GM08714 (cell line): Measurements from ENCODE around the gene MICAL3.
"Not testable (repeated sequence)": the region's sequence is repeated elsewhere in the genome, so short reads cannot be mapped to it uniquely, and the experiment has no call there.

Experiments
- H3K4me3 ChIP-seq: fragments of 200-500 bp; sonication (Bioruptor generic); 2 replicates; pipeline ENCODE4 v1.5.1; 2014; ENCODE audit warnings: mild to moderate bottlenecking, low read length, inconsistent platforms
- ZNF274 ChIP-seq: IDR thresholded peaks from 2 replicates; pipeline ENCODE4 v1.6.1; 2012; ENCODE audit warnings: mild to moderate bottlenecking, low read depth, low read length

Gene MICAL3

GRCh38 chr22:17881366-17881765, 143.0 kb downstream of the MICAL3 start:
- no peak overlapping the region for H3K4me3 ChIP-seq

DNA sequence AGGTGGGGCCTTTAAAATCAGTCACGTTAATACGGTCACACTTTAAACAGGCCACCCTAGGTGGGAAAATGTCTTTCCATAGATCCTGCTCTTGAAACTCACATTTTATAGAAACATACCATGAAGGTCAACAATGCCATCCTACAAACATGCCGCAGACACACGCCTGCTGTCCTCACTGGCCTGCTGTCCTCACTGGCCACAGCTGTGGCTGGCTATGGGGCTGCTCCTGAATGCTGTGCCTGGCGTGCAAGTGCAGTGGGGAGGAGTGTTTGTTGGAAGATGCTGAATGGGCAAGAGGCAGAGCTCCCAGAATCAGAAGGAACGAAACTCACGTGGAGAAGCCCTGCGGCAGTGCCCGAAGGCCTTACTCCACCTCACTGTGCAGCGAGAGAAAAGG, 143.9 kb downstream of the MICAL3 start:
- H3K4me3 ChIP-seq: no peak overlapping the region
- TF ChIP-seq ZNF274: no peak

More at GRCh38 chr22:17881366-17881765, 143.0 kb downstream of the MICAL3 start:
- TF ChIP-seq ZNF274: no peak

DNA sequence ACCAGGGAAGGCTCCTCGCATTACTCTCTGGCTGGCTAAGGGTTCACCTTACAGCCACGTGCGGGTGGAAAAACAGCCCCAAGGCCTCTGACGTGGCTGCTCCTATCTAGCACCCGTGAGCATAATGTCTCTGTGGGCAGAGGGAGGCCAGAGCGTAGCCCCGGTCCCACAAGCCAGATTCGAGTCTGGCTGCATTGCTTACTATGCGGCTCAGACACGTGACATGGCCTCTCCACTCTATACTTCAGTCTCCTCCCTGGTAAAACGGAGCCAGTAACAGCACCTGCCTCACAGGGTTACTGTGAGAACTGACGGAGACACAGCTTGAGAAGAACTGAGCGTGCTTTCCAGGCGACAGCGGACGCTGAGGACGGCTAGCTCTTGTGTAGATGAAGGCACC, 144.3 kb downstream of the MICAL3 start:
- TF ChIP-seq ZNF274: no peak

DNA sequence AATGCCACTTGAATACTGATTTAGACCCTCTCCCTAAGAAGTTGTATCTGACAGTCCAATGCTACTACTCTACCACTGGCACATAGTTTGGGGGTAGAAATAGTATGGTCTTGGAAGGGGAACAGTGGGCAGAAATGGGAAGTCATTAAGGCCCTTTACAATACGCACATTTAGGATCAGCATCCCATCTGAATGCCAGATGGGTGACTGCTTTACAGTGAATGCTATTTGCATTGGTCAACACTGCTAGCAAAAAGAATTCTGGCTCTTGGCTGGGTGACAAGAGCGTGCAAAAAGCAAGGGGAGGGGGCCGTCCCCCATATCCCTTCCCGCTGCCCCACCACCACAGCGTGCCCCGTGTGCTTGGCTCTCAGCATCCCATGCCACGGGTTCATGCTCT, 145.4 kb downstream of the MICAL3 start:
- no peak for TF ChIP-seq ZNF274
- H3K4me3 ChIP-seq: no peak overlapping the region

More for the DNA sequence above, 144.3 kb downstream of the MICAL3 start:
- H3K4me3 ChIP-seq: no peak overlapping the region

DNA sequence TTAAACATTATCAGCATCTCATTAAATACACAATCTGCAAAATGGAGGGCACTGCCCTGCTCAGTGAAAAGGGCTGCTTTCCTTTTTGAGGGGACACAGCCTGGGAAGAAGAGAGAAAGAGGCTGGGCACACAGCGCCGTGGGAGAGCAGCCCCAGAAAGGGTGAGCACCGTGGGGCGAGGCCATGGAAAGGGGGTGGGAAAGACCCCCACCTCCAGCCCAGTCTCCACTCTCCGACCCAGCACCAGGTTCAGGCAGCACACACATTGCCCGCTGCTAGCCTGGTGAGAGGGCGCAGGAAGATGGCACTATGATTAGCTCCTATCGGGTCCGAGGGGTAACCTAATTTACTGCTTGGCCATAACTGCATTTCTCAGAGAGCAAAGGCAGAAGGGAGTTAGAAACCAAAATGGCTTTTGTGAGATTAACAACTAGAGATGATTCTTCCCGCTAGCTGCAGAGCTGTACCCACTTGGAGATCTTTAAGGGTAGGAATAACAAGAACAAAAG, 146.1 kb downstream of the MICAL3 start:
- no peak for TF ChIP-seq ZNF274
- no peak overlapping the region for H3K4me3 ChIP-seq

DNA sequence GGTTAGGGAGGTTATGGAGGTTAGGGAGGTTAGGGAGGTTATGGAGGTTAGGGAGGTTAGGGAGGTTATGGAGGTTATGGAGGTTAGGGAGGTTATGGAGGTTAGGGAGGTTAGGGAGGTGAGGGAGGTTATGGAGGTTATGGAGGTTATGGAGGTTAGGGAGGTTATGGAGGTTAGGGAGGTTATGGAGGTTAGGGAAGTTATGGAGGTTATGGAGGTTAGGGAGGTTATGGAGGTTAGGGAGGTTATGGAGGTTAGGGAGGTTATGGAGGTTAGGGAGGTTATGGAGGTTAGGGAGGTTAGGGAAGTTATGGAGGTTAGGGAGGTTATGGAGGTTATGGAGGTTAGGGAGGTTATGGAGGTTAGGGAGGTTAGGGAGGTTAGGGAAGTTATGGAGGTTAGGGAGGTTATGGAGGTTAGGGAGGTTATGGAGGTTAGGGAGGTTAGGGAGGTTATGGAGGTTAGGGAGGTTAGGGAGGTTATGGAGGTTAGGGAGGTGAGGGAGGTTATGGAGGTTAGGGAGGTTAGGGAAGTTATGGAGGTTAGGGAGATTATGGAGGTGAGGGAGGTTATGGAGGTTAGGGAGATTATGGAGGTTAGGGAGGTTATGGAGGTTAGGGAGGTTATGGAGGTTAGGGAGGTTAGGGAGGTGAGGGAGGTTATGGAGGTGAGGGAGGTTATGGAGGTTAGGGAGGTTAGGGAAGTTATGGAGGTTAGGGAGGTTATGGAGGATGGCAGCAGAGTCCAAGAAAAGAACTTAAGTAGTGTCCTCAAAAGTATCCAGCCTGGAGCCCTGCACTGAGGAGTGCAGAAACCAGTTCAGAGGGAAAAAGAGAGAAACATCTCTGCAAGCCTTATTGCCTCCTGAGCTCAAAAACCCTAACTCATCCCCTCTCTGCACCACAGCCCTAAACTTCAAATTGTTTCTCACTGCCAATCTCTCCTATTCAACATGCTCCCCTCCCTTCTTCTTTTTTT, 147.2 kb downstream of the MICAL3 start:
- H3K4me3 ChIP-seq: not testable (repeated sequence)

DNA sequence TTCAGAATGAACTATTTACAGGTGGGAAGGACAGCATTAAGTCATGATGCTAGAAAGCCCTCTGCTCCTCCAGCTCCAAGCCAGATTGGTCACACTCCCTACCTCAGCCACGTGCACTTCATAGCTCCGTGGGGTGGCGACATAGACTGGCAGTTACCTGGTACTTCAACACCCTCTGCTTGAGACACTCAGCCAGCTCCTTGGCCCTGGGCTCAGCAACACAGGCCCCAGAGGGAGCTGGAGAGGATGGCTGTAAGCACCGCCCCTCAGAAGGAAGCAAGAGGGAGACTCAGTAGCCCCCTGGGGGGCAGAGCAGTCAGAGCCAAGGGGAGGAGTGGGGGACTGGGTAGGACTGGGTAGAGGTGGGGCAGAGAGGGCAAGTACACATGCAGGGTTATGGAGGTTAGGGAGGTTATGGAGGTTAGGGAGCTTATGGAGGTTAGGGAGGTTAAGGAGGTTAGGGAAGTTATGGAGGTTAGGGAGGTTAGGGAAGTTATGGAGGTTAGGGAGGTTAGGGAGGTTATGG, 148.0 kb downstream of the MICAL3 start:
- no peak overlapping the region for H3K4me3 ChIP-seq

DNA sequence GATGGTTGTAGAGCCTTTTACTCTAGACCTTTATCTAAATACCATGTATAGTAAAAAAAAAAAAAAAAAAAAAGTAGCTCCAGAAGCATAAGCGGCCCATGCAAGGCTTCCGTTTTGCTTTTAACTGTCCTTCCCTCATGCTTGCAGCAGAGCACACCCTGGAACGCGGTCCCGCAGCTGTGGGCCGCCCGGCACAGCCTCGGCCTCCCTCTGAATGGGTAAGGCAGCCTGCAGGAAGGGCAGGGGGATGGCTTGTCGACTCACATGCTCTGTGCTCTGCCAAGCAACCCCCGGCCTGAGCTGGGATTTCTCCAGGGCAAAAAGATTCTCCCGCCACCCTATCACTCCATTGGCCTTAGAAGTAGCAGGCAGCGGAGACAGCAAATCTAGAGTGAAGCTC, 148.7 kb downstream of the MICAL3 start:
- no peak overlapping the region for H3K4me3 ChIP-seq
- no peak for TF ChIP-seq ZNF274

More for the DNA sequence above, 148.0 kb downstream of the MICAL3 start:
- TF ChIP-seq ZNF274: no peak

DNA sequence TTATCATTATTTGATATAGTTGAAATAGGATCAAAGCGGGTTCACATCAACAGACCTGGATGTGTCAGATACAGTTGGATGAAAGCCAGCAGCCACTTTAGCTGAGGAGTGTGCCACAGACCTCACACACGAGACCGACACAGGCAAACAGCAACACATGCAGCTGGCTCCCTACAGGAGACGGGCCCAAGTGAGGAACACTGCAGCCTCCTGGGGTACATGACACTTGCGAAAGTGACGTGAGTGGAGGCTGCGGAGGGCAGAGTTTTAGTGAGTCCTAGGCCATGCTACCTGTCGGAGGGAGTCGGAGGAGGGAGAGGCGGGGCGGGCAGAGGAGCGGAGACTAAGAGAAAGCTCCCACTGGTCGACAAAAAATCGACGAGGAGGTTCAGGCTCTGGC, 149.2 kb downstream of the MICAL3 start:
- no peak overlapping the region for H3K4me3 ChIP-seq
- TF ChIP-seq ZNF274: no peak

GRCh38 chr22:17874231-17874905, 150.0 kb downstream of the MICAL3 start:
- no peak overlapping the region for H3K4me3 ChIP-seq
- no peak for TF ChIP-seq ZNF274

GRCh38 chr22:17873804-17874203, 150.6 kb downstream of the MICAL3 start:
- H3K4me3 ChIP-seq: no peak overlapping the region
- TF ChIP-seq ZNF274: no peak

GRCh38 chr22:17873116-17873515, 151.2 kb downstream of the MICAL3 start:
- no peak for TF ChIP-seq ZNF274

DNA sequence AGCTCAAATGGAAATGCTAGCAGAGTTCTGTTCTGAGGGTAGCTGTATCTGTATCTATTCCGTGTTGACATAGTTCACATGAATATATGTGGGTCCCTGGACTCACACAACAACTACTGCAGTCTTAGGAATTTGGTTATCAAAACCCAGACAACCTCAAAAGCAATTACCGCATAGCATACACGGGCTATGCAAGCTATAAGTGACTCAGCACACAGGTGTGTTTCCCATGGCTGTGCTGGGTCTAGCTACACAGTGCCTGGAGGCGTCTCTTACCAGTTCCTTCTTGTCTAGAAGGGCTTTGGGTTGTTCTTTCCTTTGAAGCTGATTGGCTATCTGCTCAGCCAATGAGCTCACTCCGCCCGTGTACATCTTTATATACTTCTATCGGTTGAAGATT, 151.9 kb downstream of the MICAL3 start:
- TF ChIP-seq ZNF274: no peak
- no peak overlapping the region for H3K4me3 ChIP-seq

More at GRCh38 chr22:17873116-17873515, 151.2 kb downstream of the MICAL3 start:
- H3K4me3 ChIP-seq: no peak overlapping the region

GRCh38 chr22:17871726-17872458, 152.5 kb downstream of the MICAL3 start:
- TF ChIP-seq ZNF274: no peak

DNA sequence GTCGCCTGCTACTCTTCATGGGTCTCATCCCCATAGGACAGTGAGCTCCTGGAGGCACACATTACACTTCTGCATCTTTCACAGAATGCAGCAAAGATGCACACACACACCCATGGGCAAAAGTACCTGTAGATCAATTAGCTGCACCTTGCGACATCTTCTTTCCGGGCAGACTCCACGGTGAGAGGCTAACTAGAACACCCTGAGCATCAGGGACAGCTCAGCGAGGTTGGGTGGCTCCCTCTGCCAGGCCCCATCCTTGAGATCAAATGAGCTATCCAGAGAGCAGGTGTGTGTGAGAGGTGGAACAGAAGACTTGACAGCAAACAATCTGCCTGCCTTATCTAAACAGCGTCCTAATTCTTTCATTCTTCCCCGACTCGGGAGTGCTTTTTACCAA, 154.0 kb downstream of the MICAL3 start:
- no peak overlapping the region for H3K4me3 ChIP-seq
- TF ChIP-seq ZNF274: no peak

More at GRCh38 chr22:17871726-17872458, 152.5 kb downstream of the MICAL3 start:
- H3K4me3 ChIP-seq: no peak overlapping the region
